AG10803 (cell line): ENCODE measurements around the gene MAPKAPK5.

ENCODE experiments used
- DNase-seq: peaks from one replicate; pipeline ENCODE4 v3.0.0; 2010; ENCODE audit warnings: low read depth
- H3K4me3 ChIP-seq: 2 replicates; pipeline ENCODE4 v1.5.1; 2011; ENCODE audit warnings: mild to moderate bottlenecking, low read length, control low read depth
- TF ChIP-seq, protein P1 (sequence below): conservative IDR thresholded peaks from 2 replicates; pipeline ENCODE4 v1.5.1; 2011; ENCODE audit warnings: mild to moderate bottlenecking, low read length, control low read depth, inconsistent platforms

The MAPKAPK5 gene

GRCh38 chr12:111841750-111842555 is at the start of gene MAPKAPK5:
Gene MAPKAPK5, plus strand, starts transcription at chr12:111842228. Its CDS starts 506 bp downstream, at chr12:111842734.
- TF ChIP-seq, protein P1, sequence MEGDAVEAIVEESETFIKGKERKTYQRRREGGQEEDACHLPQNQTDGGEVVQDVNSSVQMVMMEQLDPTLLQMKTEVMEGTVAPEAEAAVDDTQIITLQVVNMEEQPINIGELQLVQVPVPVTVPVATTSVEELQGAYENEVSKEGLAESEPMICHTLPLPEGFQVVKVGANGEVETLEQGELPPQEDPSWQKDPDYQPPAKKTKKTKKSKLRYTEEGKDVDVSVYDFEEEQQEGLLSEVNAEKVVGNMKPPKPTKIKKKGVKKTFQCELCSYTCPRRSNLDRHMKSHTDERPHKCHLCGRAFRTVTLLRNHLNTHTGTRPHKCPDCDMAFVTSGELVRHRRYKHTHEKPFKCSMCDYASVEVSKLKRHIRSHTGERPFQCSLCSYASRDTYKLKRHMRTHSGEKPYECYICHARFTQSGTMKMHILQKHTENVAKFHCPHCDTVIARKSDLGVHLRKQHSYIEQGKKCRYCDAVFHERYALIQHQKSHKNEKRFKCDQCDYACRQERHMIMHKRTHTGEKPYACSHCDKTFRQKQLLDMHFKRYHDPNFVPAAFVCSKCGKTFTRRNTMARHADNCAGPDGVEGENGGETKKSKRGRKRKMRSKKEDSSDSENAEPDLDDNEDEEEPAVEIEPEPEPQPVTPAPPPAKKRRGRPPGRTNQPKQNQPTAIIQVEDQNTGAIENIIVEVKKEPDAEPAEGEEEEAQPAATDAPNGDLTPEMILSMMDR, result no peak
- H3K4me3 ChIP-seq, result peak within 1 kb of the TSS; percentile 72
- peak; percentile 93 for DNase-seq

GRCh38 chr12:111792856-111793235 is 49.2 kb upstream of the MAPKAPK5 start:
- DNase-seq, result no peak
- TF ChIP-seq, protein P1, result no peak
- no peak overlapping the region for H3K4me3 ChIP-seq

- H3K4me3 ChIP-seq, result no peak overlapping the region
- TF ChIP-seq, protein P1, result no peak
- no peak for DNase-seq
These were observed 43.8 kb upstream of the MAPKAPK5 start for GRCh38 chr12:111798182-111798581.

GRCh38 chr12:111799758-111800157 is 42.3 kb upstream of the MAPKAPK5 start:
- no peak overlapping the region for H3K4me3 ChIP-seq
- TF ChIP-seq, protein P1, result no peak
- DNase-seq, result no peak

DNA sequence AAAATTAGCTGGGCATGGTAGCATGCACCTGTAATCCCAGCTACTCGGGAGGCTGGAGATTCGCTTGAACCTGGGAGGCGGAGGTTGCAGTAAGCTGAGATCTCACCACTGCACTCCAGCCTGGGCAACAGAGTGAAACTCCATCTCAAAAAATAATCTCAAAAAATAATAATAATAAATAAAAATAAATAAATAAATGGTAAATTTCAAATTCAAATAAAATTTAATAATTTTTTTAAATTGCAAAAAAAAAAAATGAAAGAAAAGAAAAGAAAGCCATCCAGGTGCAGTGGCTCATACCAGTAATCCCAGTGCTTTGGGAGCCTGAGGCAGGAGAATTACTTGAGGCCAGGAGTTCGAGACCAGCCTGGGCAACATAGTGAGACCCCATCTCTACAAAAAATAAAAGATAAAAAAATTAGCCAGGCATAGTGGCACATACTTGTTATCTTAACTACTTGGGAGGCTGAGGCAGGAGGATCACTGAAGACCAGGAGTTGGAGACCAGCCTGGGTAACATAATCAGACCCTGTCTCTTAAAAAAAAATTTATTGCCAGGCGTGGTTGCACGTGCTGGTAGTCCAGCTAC is 38.9 kb upstream of the MAPKAPK5 start:
- no peak overlapping the region for H3K4me3 ChIP-seq
- DNase-seq, result no peak
- TF ChIP-seq, protein P1, result no peak

DNA sequence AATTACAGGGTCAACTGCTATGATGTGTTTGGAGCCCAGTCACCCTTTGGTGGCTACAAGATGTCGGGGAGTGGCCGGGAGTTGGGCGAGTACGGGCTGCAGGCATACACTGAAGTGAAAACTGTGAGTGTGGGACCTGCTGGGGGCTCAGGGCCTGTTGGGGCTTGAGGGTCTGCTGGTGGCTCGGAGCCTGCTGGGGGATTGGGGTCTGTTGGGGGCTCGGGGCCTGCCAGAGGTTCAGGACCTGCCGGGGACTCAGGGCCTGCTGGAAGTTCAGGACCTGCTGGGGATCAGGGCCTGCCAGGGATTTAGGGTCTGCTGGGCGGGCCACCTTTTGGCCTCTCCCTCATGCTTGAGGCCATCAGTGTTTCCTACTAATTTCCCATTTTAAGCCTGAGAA is 38.2 kb upstream of the MAPKAPK5 start:
- TF ChIP-seq, protein P1, result no peak
- DNase-seq, result no peak
- no peak overlapping the region for H3K4me3 ChIP-seq

DNA sequence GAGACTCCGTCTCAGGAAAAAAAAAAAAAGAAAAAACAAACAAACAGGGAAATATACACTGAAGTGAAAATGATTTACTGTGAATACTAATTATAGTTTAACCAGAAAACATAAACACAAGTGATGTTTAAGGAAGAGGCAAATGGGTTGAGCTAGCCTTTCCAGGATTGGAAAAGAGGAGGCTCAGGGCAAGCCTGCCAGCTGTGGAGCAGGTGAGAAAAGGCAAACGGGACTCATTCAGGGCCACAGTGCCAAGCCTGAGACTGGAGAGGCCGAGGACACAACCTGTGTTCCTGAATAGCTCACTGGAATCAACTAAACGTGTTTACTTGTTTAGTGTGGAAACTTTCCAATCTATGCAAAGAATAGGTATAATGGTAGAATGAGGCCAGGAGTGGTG is 35.7 kb upstream of the MAPKAPK5 start:
- TF ChIP-seq, protein P1, result no peak
- H3K4me3 ChIP-seq, result no peak overlapping the region
- DNase-seq, result no peak
